ENCODE results near the gene NOP10. TPM values are rescaled to one million over a fixed set of nuclear protein-coding genes. Genes with fewer than 3 reads are reported as not detected.

The NOP10 gene
- polyA plus RNA-seq, 1 of the 3 experiments (the other 2 are of a cell fraction) = 440 TPM

DNA sequence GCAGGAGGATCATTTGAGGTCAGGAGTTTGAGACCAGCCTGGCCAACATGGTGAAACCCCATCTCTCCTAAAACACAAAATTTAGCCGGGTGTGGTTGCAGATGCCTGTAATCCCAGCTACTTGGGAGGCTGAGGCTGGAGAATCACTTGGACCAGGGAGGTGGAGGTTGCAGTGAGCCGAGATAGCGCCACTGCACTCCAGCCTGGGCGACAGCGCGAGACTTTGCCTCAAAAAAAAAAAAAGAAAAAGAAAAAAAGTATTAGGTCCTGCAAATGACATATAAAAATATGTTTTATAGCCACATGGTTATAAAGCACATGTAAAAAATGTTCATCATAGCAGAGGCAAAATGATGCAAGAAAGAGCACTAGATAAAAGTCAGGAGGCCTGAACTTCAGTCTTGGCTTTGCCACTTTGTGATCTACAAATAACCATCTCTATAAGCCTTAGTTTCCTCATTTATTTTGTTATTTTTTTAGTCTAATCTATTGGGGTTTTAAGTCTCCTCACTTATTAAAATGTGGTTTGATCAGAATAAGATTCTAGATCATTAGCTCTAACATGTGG is 10.3 kb downstream of the NOP10 start:
- Histone ChIP-seq H4K20me1 (ENCODE audit: insufficient read depth) (no peaks in the 10 kb centered on the region), H3K9ac (no peak overlapping the region), H3K4me1 (ENCODE audit: control insufficient read depth in 1 of 2, insufficient read depth in 2 of 2, low read depth in 1 of 2, low read length in 1 of 2) (peaks cover 10 to 22% of the 10 kb centered on the region in 2 experiments; a peak in 3 of 4 replicates), H3F3A (replicated peaks; ENCODE audit: insufficient read depth) (no peaks in the 10 kb centered on the region), H2AFZ (ENCODE audit: low read depth) (no peak overlapping the region), H3K9me3 (no peaks in the 10 kb centered on the region), H3K4me2 (no peak overlapping the region), H3K79me2 (ENCODE audit: insufficient read depth) (peaks cover 30% of the 10 kb centered on the region), H3K27me3 (ENCODE audit: insufficient read depth) (no peaks in the 10 kb centered on the region), H3K9me2 (no peaks in the 10 kb centered on the region), H3K27ac (ENCODE audit: low read depth in 2 of 2, low read length in 1 of 2) (no peak overlapping the region), H3K36me3 (replicated peaks in 1 of 2; ENCODE audit: control insufficient read depth in 1 of 2, insufficient read depth in 2 of 2, low read length in 1 of 2) (no peaks in the 10 kb centered on the region), H3K4me3 (ENCODE audit: low read depth in 2 of 2, low read length in 1 of 2) (no peak overlapping the region)
- WGBS (ENCODE audit: low lambda C conversion rate) = 88% methylated on average over 6 of the region's 6 CpGs
- ChIA-PET CTCF (interaction anchor here (1.1 kb wide), 1 partner anchor 10 kb away, joined by 5 read pairs; the partner anchor contains the start of genes NOP10 and NUTM1), POLR2A (no interaction called here)
- DNase-seq = no peak
- TF ChIP-seq CHD2 (IDR thresholded peaks at IDR 0.05; ENCODE audit: low read length, partially characterized antibody) = no peak
- no peak for TF ChIP-seq TEAD4 (IDR thresholded peaks at IDR 0.05; ENCODE audit: borderline replicate concordance, insufficient read depth)
- TF ChIP-seq JUND (IDR thresholded peaks at IDR 0.05) = no peak
- TF ChIP-seq, protein P1, sequence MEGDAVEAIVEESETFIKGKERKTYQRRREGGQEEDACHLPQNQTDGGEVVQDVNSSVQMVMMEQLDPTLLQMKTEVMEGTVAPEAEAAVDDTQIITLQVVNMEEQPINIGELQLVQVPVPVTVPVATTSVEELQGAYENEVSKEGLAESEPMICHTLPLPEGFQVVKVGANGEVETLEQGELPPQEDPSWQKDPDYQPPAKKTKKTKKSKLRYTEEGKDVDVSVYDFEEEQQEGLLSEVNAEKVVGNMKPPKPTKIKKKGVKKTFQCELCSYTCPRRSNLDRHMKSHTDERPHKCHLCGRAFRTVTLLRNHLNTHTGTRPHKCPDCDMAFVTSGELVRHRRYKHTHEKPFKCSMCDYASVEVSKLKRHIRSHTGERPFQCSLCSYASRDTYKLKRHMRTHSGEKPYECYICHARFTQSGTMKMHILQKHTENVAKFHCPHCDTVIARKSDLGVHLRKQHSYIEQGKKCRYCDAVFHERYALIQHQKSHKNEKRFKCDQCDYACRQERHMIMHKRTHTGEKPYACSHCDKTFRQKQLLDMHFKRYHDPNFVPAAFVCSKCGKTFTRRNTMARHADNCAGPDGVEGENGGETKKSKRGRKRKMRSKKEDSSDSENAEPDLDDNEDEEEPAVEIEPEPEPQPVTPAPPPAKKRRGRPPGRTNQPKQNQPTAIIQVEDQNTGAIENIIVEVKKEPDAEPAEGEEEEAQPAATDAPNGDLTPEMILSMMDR (IDR thresholded peaks at IDR 0.05) = no peak
- no peak for TF ChIP-seq GATA2 (CRISPR knock-in tag; IDR thresholded peaks at IDR 0.05)
- TF ChIP-seq SMC3 (IDR thresholded peaks at IDR 0.05; ENCODE audit: low read depth, low read length) = no peak
- TF ChIP-seq EP300 (IDR thresholded peaks at IDR 0.05; ENCODE audit: borderline replicate concordance in 1 of 2, low read depth in 1 of 2, low read length in 1 of 2) = no peak
- TF ChIP-seq, protein P2, sequence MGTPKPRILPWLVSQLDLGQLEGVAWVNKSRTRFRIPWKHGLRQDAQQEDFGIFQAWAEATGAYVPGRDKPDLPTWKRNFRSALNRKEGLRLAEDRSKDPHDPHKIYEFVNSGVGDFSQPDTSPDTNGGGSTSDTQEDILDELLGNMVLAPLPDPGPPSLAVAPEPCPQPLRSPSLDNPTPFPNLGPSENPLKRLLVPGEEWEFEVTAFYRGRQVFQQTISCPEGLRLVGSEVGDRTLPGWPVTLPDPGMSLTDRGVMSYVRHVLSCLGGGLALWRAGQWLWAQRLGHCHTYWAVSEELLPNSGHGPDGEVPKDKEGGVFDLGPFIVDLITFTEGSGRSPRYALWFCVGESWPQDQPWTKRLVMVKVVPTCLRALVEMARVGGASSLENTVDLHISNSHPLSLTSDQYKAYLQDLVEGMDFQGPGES (IDR thresholded peaks at IDR 0.05; ENCODE audit: low read depth, low read length) = no peak
- TF ChIP-seq TAF1 (IDR thresholded peaks at IDR 0.05; ENCODE audit: borderline replicate concordance, low read depth, low read length) = no peak
- TF ChIP-seq GABPA (IDR thresholded peaks at IDR 0.05; ENCODE audit: low read depth) = no peak
- TF ChIP-seq FOXJ3 (CRISPR knock-in tag; IDR thresholded peaks at IDR 0.05) = no peak
- TF ChIP-seq, protein P3, sequence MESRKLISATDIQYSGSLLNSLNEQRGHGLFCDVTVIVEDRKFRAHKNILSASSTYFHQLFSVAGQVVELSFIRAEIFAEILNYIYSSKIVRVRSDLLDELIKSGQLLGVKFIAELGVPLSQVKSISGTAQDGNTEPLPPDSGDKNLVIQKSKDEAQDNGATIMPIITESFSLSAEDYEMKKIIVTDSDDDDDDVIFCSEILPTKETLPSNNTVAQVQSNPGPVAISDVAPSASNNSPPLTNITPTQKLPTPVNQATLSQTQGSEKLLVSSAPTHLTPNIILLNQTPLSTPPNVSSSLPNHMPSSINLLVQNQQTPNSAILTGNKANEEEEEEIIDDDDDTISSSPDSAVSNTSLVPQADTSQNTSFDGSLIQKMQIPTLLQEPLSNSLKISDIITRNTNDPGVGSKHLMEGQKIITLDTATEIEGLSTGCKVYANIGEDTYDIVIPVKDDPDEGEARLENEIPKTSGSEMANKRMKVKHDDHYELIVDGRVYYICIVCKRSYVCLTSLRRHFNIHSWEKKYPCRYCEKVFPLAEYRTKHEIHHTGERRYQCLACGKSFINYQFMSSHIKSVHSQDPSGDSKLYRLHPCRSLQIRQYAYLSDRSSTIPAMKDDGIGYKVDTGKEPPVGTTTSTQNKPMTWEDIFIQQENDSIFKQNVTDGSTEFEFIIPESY (IDR thresholded peaks at IDR 0.05; ENCODE audit: borderline replicate concordance, low read depth) = no peak
- no peak for TF ChIP-seq NFIC (IDR thresholded peaks at IDR 0.05; ENCODE audit: borderline replicate concordance)
- TF ChIP-seq, protein P4, sequence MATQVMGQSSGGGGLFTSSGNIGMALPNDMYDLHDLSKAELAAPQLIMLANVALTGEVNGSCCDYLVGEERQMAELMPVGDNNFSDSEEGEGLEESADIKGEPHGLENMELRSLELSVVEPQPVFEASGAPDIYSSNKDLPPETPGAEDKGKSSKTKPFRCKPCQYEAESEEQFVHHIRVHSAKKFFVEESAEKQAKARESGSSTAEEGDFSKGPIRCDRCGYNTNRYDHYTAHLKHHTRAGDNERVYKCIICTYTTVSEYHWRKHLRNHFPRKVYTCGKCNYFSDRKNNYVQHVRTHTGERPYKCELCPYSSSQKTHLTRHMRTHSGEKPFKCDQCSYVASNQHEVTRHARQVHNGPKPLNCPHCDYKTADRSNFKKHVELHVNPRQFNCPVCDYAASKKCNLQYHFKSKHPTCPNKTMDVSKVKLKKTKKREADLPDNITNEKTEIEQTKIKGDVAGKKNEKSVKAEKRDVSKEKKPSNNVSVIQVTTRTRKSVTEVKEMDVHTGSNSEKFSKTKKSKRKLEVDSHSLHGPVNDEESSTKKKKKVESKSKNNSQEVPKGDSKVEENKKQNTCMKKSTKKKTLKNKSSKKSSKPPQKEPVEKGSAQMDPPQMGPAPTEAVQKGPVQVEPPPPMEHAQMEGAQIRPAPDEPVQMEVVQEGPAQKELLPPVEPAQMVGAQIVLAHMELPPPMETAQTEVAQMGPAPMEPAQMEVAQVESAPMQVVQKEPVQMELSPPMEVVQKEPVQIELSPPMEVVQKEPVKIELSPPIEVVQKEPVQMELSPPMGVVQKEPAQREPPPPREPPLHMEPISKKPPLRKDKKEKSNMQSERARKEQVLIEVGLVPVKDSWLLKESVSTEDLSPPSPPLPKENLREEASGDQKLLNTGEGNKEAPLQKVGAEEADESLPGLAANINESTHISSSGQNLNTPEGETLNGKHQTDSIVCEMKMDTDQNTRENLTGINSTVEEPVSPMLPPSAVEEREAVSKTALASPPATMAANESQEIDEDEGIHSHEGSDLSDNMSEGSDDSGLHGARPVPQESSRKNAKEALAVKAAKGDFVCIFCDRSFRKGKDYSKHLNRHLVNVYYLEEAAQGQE (IDR thresholded peaks at IDR 0.05; ENCODE audit: low read depth, low read length) = no peak
- TF ChIP-seq, protein P5, sequence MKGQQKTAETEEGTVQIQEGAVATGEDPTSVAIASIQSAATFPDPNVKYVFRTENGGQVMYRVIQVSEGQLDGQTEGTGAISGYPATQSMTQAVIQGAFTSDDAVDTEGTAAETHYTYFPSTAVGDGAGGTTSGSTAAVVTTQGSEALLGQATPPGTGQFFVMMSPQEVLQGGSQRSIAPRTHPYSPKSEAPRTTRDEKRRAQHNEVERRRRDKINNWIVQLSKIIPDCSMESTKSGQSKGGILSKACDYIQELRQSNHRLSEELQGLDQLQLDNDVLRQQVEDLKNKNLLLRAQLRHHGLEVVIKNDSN (IDR thresholded peaks at IDR 0.05; ENCODE audit: borderline replicate concordance, low read depth) = no peak
- no peak for TF ChIP-seq POLR2AphosphoS5 (IDR thresholded peaks at IDR 0.05; ENCODE audit: low read depth, low read length)
- TF ChIP-seq, protein P6, sequence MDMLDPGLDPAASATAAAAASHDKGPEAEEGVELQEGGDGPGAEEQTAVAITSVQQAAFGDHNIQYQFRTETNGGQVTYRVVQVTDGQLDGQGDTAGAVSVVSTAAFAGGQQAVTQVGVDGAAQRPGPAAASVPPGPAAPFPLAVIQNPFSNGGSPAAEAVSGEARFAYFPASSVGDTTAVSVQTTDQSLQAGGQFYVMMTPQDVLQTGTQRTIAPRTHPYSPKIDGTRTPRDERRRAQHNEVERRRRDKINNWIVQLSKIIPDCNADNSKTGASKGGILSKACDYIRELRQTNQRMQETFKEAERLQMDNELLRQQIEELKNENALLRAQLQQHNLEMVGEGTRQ (IDR thresholded peaks at IDR 0.05; ENCODE audit: borderline replicate concordance, low read depth, low read length) = no peak
- TF ChIP-seq NRF1 (IDR thresholded peaks at IDR 0.05; ENCODE audit: low read depth, low read length) = no peak
- TF ChIP-seq, protein P7, sequence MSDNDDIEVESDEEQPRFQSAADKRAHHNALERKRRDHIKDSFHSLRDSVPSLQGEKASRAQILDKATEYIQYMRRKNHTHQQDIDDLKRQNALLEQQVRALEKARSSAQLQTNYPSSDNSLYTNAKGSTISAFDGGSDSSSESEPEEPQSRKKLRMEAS (IDR thresholded peaks at IDR 0.05; ENCODE audit: low read depth) = no peak
- no peak for TF ChIP-seq SIN3A (IDR thresholded peaks at IDR 0.05; ENCODE audit: borderline replicate concordance, low read depth, low read length)
